GM12878 (cell line): ENCODE results near the gene TGFB2.

ENCODE experiments used
- CHD1 ChIP-seq: IDR thresholded peaks from 2 replicates; pipeline ENCODE4 v1.6.1; 2012; ENCODE audit warnings: low read depth, low read length, improper control_type of control experiment
- CHD2 ChIP-seq: IDR thresholded peaks from 2 replicates; pipeline ENCODE4 v1.6.1; 2011; ENCODE audit warnings: low read depth, low read length, improper control_type of control experiment, borderline replicate concordance
- CTCF ChIP-seq, 3 experiments: IDR thresholded peaks in 2 of 3; conservative IDR thresholded peaks in 1 of 3; 2 replicates each; pipeline ENCODE4 v1.5.1; 2011; ENCODE audit warnings: low read depth in 3 of 3, low read length in 3 of 3, mild to moderate bottlenecking in 3 of 3, control low read depth in 2 of 3, moderate library complexity in 2 of 3, inconsistent platforms in 1 of 3, mixed read lengths in 1 of 3; ENCODE audit not compliant: control insufficient read depth in 2 of 3, insufficient read depth in 1 of 3; ENCODE audit errors: extremely low read depth in 1 of 3
- ETV6 ChIP-seq, 2 experiments: fragments of 450-650 bp in 1 of 2; IDR thresholded peaks in 1 of 2; conservative IDR thresholded peaks in 1 of 2; 2 replicates each; pipeline ENCODE4 v1.6.1; 2014; ENCODE audit warnings: antibody characterized with exemption in 1 of 2, borderline replicate concordance in 1 of 2, low read depth in 1 of 2, mild to moderate bottlenecking in 1 of 2, moderate library complexity in 1 of 2
- JUND ChIP-seq: IDR thresholded peaks from 2 replicates; pipeline ENCODE4 v1.6.1; 2012; ENCODE audit warnings: low read depth, mild to moderate bottlenecking, low read length, improper control_type of control experiment, moderate library complexity
- POLR2A ChIP-seq: IDR thresholded peaks from 2 replicates; pipeline ENCODE4 v1.6.1; 2011; ENCODE audit warnings: low read depth, mild to moderate bottlenecking, low read length
- TARDBP ChIP-seq: IDR thresholded peaks from 2 replicates; pipeline ENCODE4 v1.6.1; 2016; ENCODE audit warnings: borderline replicate concordance
- USF2 ChIP-seq: IDR thresholded peaks from 2 replicates; pipeline ENCODE4 v1.6.1; 2011; ENCODE audit warnings: low read depth, low read length, improper control_type of control experiment, borderline replicate concordance
- YBX1 ChIP-seq: fragments of 450-650 bp; IDR thresholded peaks from 2 replicates; pipeline ENCODE4 v1.6.1; 2016; ENCODE audit warnings: antibody characterized with exemption
- YY1 ChIP-seq: IDR thresholded peaks from 2 replicates; pipeline ENCODE4 v1.6.1; 2011; ENCODE audit warnings: low read depth, mild to moderate bottlenecking, low read length
- ZNF274 ChIP-seq: IDR thresholded peaks from one replicate; pipeline ENCODE4 v1.8.0; 2011; ENCODE audit not compliant: insufficient read length, insufficient read depth

- TF ChIP-seq POLR2A (no peak), CTCF (IDR thresholded peaks at IDR 0.05 in 2 of 3, conservative IDR thresholded peaks at IDR 0.05 in 1 of 3; ENCODE audit: control insufficient read depth in 2 of 3, extremely low read depth in 1 of 3, insufficient read depth in 1 of 3, low read depth in 3 of 3, low read length in 3 of 3) (no peak), CHD1 (no peak), YBX1 (no peak), ETV6 (conservative IDR thresholded peaks at IDR 0.05 in 1 of 2, IDR thresholded peaks at IDR 0.05 in 1 of 2; ENCODE audit: borderline replicate concordance in 1 of 2, low read depth in 1 of 2) (no peak), JUND (no peak), ZNF274 (no peak), CHD2 (no peak), USF2 (no peak), TARDBP (no peak), YY1 (no peak)
Measured at GRCh38 chr1:218421531-218421930, 76.4 kb downstream of the TGFB2 start.
